DND-41 (cell line): ENCODE measurements around the gene SH2D3A.

Experiments used
- ATAC-seq: fragments of 200-7000 bp; cut with Tn5 transposase; 3 replicates; pipeline ENCODE4 v1.9.1; 2021; ENCODE audit warnings: low read depth; ENCODE audit not compliant: insufficient read depth
- DNase-seq: peaks from one replicate; pipeline ENCODE4 v3.0.0-alpha.2; 2020
- H2AFZ ChIP-seq: 2 replicates; pipeline ENCODE4 v1.6.0; 2012; ENCODE audit warnings: low read depth, low read length
- H3K27ac ChIP-seq: 2 replicates; pipeline ENCODE4 v1.5.1; 2012; ENCODE audit warnings: low read length, inconsistent platforms
- H3K27me3 ChIP-seq: fragments of 200-600 bp; sonication (generic); 2 replicates; pipeline ENCODE4 v1.6.0; 2012; ENCODE audit warnings: low read length, mild to moderate bottlenecking, inconsistent platforms; ENCODE audit not compliant: insufficient read depth, poor library complexity
- H3K36me3 ChIP-seq: 2 replicates; pipeline ENCODE4 v1.5.1; 2012; ENCODE audit warnings: low read length, inconsistent platforms; ENCODE audit not compliant: insufficient read depth
- H3K4me1 ChIP-seq: 2 replicates; pipeline ENCODE4 v1.5.1; 2012; ENCODE audit warnings: mild to moderate bottlenecking, low read length; ENCODE audit not compliant: insufficient read depth
- H3K4me2 ChIP-seq: 2 replicates; pipeline ENCODE4 v1.6.0; 2012; ENCODE audit warnings: mild to moderate bottlenecking, moderate library complexity, low read length, inconsistent platforms; ENCODE audit not compliant: insufficient read depth
- H3K4me3 ChIP-seq, 2 experiments: fragments of 200-600 bp in 1 of 2; shearing (Covaris generic) in 1 of 2; 2 replicates each; pipeline ENCODE4 v1.5.1; 2012 to 2016; ENCODE audit warnings: inconsistent platforms in 2 of 2, low read length in 2 of 2, mild to moderate bottlenecking in 2 of 2, low read depth in 1 of 2, moderate library complexity in 1 of 2
- H3K79me2 ChIP-seq: 2 replicates; pipeline ENCODE4 v1.6.0; 2012; ENCODE audit warnings: low read length, inconsistent platforms; ENCODE audit not compliant: insufficient read depth
- H3K9ac ChIP-seq: 2 replicates; pipeline ENCODE4 v1.6.0; 2012; ENCODE audit warnings: low read depth, mild to moderate bottlenecking, inconsistent platforms, low read length, moderate library complexity
- H3K9me3 ChIP-seq: 2 replicates; pipeline ENCODE4 v1.5.1; 2012; ENCODE audit warnings: low read length, moderate library complexity, mild to moderate bottlenecking, inconsistent platforms; ENCODE audit not compliant: insufficient read depth, severe bottlenecking
- H4K20me1 ChIP-seq: 2 replicates; pipeline ENCODE4 v1.6.0; 2012; ENCODE audit warnings: low read length; ENCODE audit not compliant: insufficient read depth
- CTCF ChIP-seq: IDR thresholded peaks from 2 replicates; pipeline ENCODE4 v1.5.1; 2012; ENCODE audit warnings: borderline replicate concordance, low read length, moderate library complexity, mild to moderate bottlenecking; ENCODE audit not compliant: poor library complexity, severe bottlenecking; ENCODE audit errors: extremely low read depth
- EZH2 ChIP-seq: IDR thresholded peaks from 3 replicates; pipeline ENCODE4 v1.6.1; 2012; ENCODE audit warnings: borderline replicate concordance, low read depth, mild to moderate bottlenecking, moderate library complexity, low read length, inconsistent platforms; ENCODE audit not compliant: severe bottlenecking

SH2D3A gene

GRCh38 chr19:6708346-6708745 is 58.9 kb downstream of the SH2D3A start:
- Histone ChIP-seq H3K27me3 (no peaks in the 10 kb centered on the region), H3K79me2 (no peaks in the 10 kb centered on the region), H3K9me3 (no peaks in the 10 kb centered on the region), H3K9ac (no peak overlapping the region), H4K20me1 (no peaks in the 10 kb centered on the region), H3K4me1 (no peaks in the 10 kb centered on the region), H3K4me2 (no peak overlapping the region), H3K36me3 (no peaks in the 10 kb centered on the region), H3K4me3 (no peak overlapping the region), H3K27ac (no peak overlapping the region), H2AFZ (no peak overlapping the region)
- no peak for ATAC-seq
- TF ChIP-seq EZH2, result no peak
- TF ChIP-seq CTCF, result no peak
- no peak for DNase-seq

- Histone ChIP-seq H3K4me3 (no peak overlapping the region), H3K9me3 (no peaks in the 10 kb centered on the region), H4K20me1 (no peaks in the 10 kb centered on the region), H2AFZ (no peak overlapping the region), H3K79me2 (no peaks in the 10 kb centered on the region), H3K4me1 (no peaks in the 10 kb centered on the region), H3K27ac (no peak overlapping the region), H3K36me3 (no peaks in the 10 kb centered on the region), H3K4me2 (no peak overlapping the region), H3K9ac (no peak overlapping the region), H3K27me3 (no peaks in the 10 kb centered on the region)
- no peak for DNase-seq
- TF ChIP-seq CTCF (no peak), EZH2 (no peak)
- ATAC-seq, result no peak
These were observed 59.6 kb downstream of the SH2D3A start for GRCh38 chr19:6707658-6708018.

- no peak for TF ChIP-seq CTCF
- no peak for TF ChIP-seq EZH2
- Histone ChIP-seq H4K20me1 (no peaks in the 10 kb centered on the region), H3K9ac (no peak overlapping the region), H3K79me2 (no peaks in the 10 kb centered on the region), H3K9me3 (no peaks in the 10 kb centered on the region), H3K4me3 (no peak overlapping the region), H3K36me3 (no peaks in the 10 kb centered on the region), H3K4me1 (no peaks in the 10 kb centered on the region), H2AFZ (no peak overlapping the region), H3K27me3 (no peaks in the 10 kb centered on the region), H3K4me2 (no peak overlapping the region), H3K27ac (no peak overlapping the region)
- no peak for DNase-seq
- no peak for ATAC-seq
These were observed 60.1 kb downstream of the SH2D3A start for GRCh38 chr19:6707011-6707657.

GRCh38 chr19:6706633-6706958 is 60.6 kb downstream of the SH2D3A start:
- H3K79me2 ChIP-seq, result no peaks in the 10 kb centered on the region
- H2AFZ ChIP-seq, result no peak overlapping the region
- no peaks in the 10 kb centered on the region for H3K9me3 ChIP-seq
- no peaks in the 10 kb centered on the region for H4K20me1 ChIP-seq
- no peaks in the 10 kb centered on the region for H3K27me3 ChIP-seq
- H3K4me1 ChIP-seq, result no peaks in the 10 kb centered on the region
- no peak overlapping the region for H3K4me2 ChIP-seq
- no peak overlapping the region for H3K27ac ChIP-seq
- H3K9ac ChIP-seq, result no peak overlapping the region
- H3K36me3 ChIP-seq, result no peaks in the 10 kb centered on the region
- no peak for DNase-seq
- no peak overlapping the region for H3K4me3 ChIP-seq
- TF ChIP-seq EZH2 (no peak), CTCF (no peak)
- ATAC-seq, result no peak
